WTC11 (cell line): Measurements from ENCODE around the gene LAMC3. TPM values are rescaled to one million over a fixed set of nuclear protein-coding genes. Genes with fewer than 3 reads are reported as not detected.

Experiments
- ATAC-seq: fragments of 200-7000 bp; cut with Tn5 transposase; 2 replicates; pipeline ENCODE4 v1.10.0; 2021; ENCODE audit warnings: mild to moderate bottlenecking, moderate library complexity
- CTCF ChIA-PET: fragments of 300-600 bp; sonication (Branson Sonifier 250); formaldehyde crosslinking; loops from one replicate; lab custom pipeline; 2021; ENCODE audit warnings: antibody characterized with exemption; lab: Charles Lee
- POLR2A ChIA-PET: fragments of 350-600 bp; sonication (Branson Sonifier 250); formaldehyde crosslinking; loops from one replicate; lab custom pipeline; 2021; ENCODE audit warnings: antibody characterized with exemption; lab: Charles Lee
- DNase-seq: peaks from one replicate; pipeline ENCODE4 v3.0.0; 2021; ENCODE audit warnings: low spot score
- H3K27ac Mint-ChIP-seq: 2 replicates; pipeline ENCODE4 v1.8.0; 2021; ENCODE audit warnings: mixed read lengths
- H3K27me3 Mint-ChIP-seq: 2 replicates; pipeline ENCODE4 v1.8.0; 2021; ENCODE audit warnings: low read depth, mild to moderate bottlenecking, moderate library complexity, mixed read lengths
- H3K36me3 Mint-ChIP-seq: 2 replicates; pipeline ENCODE4 v1.8.0; 2021; ENCODE audit warnings: mixed read lengths
- H3K4me1 Mint-ChIP-seq: 2 replicates; pipeline ENCODE4 v1.8.0; 2022; ENCODE audit warnings: mixed read lengths
- H3K4me3 Mint-ChIP-seq: 2 replicates; pipeline ENCODE4 v1.8.0; 2021; ENCODE audit warnings: mild to moderate bottlenecking, moderate library complexity, mixed read lengths
- H3K9me3 Mint-ChIP-seq: 2 replicates; pipeline ENCODE4 v1.8.0; 2021; ENCODE audit warnings: mixed read lengths
- CREB1 ChIP-seq: sonication (generic); formaldehyde crosslinking; IDR thresholded peaks from 2 replicates; pipeline ENCODE4 v1.8.0; 2023; ENCODE audit warnings: mild to moderate bottlenecking, missing genetic modification reagents
- ESRRA ChIP-seq: sonication (generic); formaldehyde crosslinking; IDR thresholded peaks from 2 replicates; pipeline ENCODE4 v1.8.1; 2022; ENCODE audit warnings: mild to moderate bottlenecking, missing genetic modification reagents, borderline replicate concordance
- ETV6 ChIP-seq: sonication (generic); formaldehyde crosslinking; IDR thresholded peaks from 2 replicates; pipeline ENCODE4 v1.8.1; 2022; ENCODE audit warnings: mild to moderate bottlenecking, missing genetic modification reagents
- FOXP1 ChIP-seq: sonication (generic); formaldehyde crosslinking; IDR thresholded peaks from 2 replicates; pipeline ENCODE4 v1.8.0; 2022; ENCODE audit warnings: missing genetic modification reagents, mild to moderate bottlenecking, moderate library complexity, borderline replicate concordance
- HMGA2 ChIP-seq: fragments of 250-450 bp; sonication (Bioruptor Pico); IDR thresholded peaks from 2 replicates; pipeline ENCODE4 v1.4.0; 2021; ENCODE audit warnings: mild to moderate bottlenecking, moderate library complexity
- HMGXB4 ChIP-seq: sonication (generic); formaldehyde crosslinking; IDR thresholded peaks from 2 replicates; pipeline ENCODE4 v1.8.1; 2023; ENCODE audit warnings: mild to moderate bottlenecking, moderate library complexity, missing genetic modification reagents
- JUN ChIP-seq: sonication (generic); formaldehyde crosslinking; IDR thresholded peaks from 2 replicates; pipeline ENCODE4 v1.8.0; 2023; ENCODE audit warnings: mild to moderate bottlenecking, missing genetic modification reagents
- MYBL2 ChIP-seq: sonication (generic); formaldehyde crosslinking; IDR thresholded peaks from 2 replicates; pipeline ENCODE4 v1.8.1; 2023; ENCODE audit warnings: mild to moderate bottlenecking, moderate library complexity, missing genetic modification reagents
- NR2C2 ChIP-seq: sonication (generic); formaldehyde crosslinking; IDR thresholded peaks from 2 replicates; pipeline ENCODE4 v1.8.0; 2022; ENCODE audit warnings: mild to moderate bottlenecking, missing genetic modification reagents
- RORB ChIP-seq: fragments of 250-450 bp; sonication (Bioruptor Pico); IDR thresholded peaks from 2 replicates; pipeline ENCODE4 v1.9.0; 2021; ENCODE audit warnings: mild to moderate bottlenecking
- SOX15 ChIP-seq: fragments of 250-450 bp; sonication (Bioruptor Pico); IDR thresholded peaks from 2 replicates; pipeline ENCODE4 v1.9.0; 2021; ENCODE audit warnings: mild to moderate bottlenecking
- TEAD1 ChIP-seq: sonication (generic); formaldehyde crosslinking; IDR thresholded peaks from 2 replicates; pipeline ENCODE4 v1.8.0; 2022; ENCODE audit warnings: mild to moderate bottlenecking, missing genetic modification reagents
- TEAD4 ChIP-seq: sonication (generic); formaldehyde crosslinking; IDR thresholded peaks from 2 replicates; pipeline ENCODE4 v1.8.0; 2022; ENCODE audit warnings: mild to moderate bottlenecking, missing genetic modification reagents
- ZMAT4 ChIP-seq: fragments of 250-450 bp; sonication (Bioruptor Pico); IDR thresholded peaks from 2 replicates; pipeline ENCODE4 v1.9.0; 2021; ENCODE audit warnings: mild to moderate bottlenecking
- ZNF425 ChIP-seq: fragments of 250-450 bp; sonication (Bioruptor Pico); conservative IDR thresholded peaks from 2 replicates; pipeline ENCODE4 v1.9.0; 2021; ENCODE audit warnings: mild to moderate bottlenecking
- ZNF532 ChIP-seq: fragments of 250-450 bp; sonication (Bioruptor Pico); IDR thresholded peaks from 2 replicates; pipeline ENCODE4 v1.9.0; 2021; ENCODE audit warnings: mild to moderate bottlenecking, borderline replicate concordance
- ZSCAN18 ChIP-seq: fragments of 250-450 bp; sonication (Bioruptor Pico); IDR thresholded peaks from 2 replicates; pipeline ENCODE4 v2.1.2; 2022; ENCODE audit warnings: mild to moderate bottlenecking, moderate library complexity
- total RNA-seq: library from RNA; stranded (reverse); gene quantifications from 3 replicates; pipeline ENCODE4 v1.2.3, GENCODE V29; 2021

LAMC3 gene
- total RNA-seq, 1 experiment from 2014 or later, result 50.9 TPM

GRCh38 chr9:131039129-131039954 lies 30.4 kb downstream of the LAMC3 start (continued):
- no peak for TF ChIP-seq MYBL2 (CRISPR knock-in tag)
- no peak for TF ChIP-seq ZNF425 (CRISPR knock-in tag)

- ChIA-PET CTCF (no interaction called here), POLR2A (no interaction called here)
- H3K4me1 Mint-ChIP-seq, result no peaks in the 10 kb centered on the region
- H3K27ac Mint-ChIP-seq, result no peak overlapping the region
- H3K36me3 Mint-ChIP-seq, result 0 out of 2 replicates have a peak, but pooled peaks cover 7% of the 10 kb centered on the region
- ATAC-seq, result no peak
- H3K9me3 Mint-ChIP-seq, result no peaks in the 10 kb centered on the region
- no peak for TF ChIP-seq NR2C2 (CRISPR knock-in tag)
- DNase-seq, result no peak
- H3K4me3 Mint-ChIP-seq, result no peak overlapping the region
- H3K27me3 Mint-ChIP-seq, result no peaks in the 10 kb centered on the region
Observed at GRCh38 chr9:131042666-131043065, 33.7 kb downstream of the LAMC3 start.

GRCh38 chr9:131043087-131043486 lies 34.1 kb downstream of the LAMC3 start:
- ATAC-seq (no peak), DNase-seq (no peak)
- Mint-ChIP-seq H3K27ac (no peak overlapping the region), H3K36me3 (0 out of 2 replicates have a peak, but pooled peaks cover 7% of the 10 kb centered on the region), H3K9me3 (no peaks in the 10 kb centered on the region), H3K4me3 (no peak overlapping the region), H3K4me1 (no peaks in the 10 kb centered on the region), H3K27me3 (no peaks in the 10 kb centered on the region)
- no peak for TF ChIP-seq ETV6 (CRISPR knock-in tag)
- no peak for TF ChIP-seq ZMAT4
- TF ChIP-seq ZSCAN18, result no peak
- no peak for TF ChIP-seq RORB (CRISPR knock-in tag)
- TF ChIP-seq FOXP1 (CRISPR knock-in tag), result no peak
- TF ChIP-seq TEAD1 (CRISPR knock-in tag), result no peak
- TF ChIP-seq HMGXB4 (CRISPR knock-in tag), result no peak
- TF ChIP-seq ESRRA (CRISPR knock-in tag), result no peak
- no peak for TF ChIP-seq JUN (CRISPR knock-in tag)
- no peak for TF ChIP-seq ZNF532 (CRISPR knock-in tag)
- no peak for TF ChIP-seq CREB1 (CRISPR knock-in tag)
- TF ChIP-seq TEAD4, result no peak
- TF ChIP-seq HMGA2, result no peak
- no peak for TF ChIP-seq SOX15 (CRISPR knock-in tag)
- POLR2A ChIA-PET, result no interaction called here
- CTCF ChIA-PET, result interaction anchor here (0.6 to 1.1 kb wide), 2 partner anchors 25 to 280 kb away, joined by 3 to 4 read pairs; no protein-coding TSS in a partner anchor
